A673 (cell line): Measurements from ENCODE around the gene ZEB1. TPM values are rescaled to one million over a fixed set of nuclear protein-coding genes. Genes with fewer than 3 reads are reported as not detected.
"Not testable (repeated sequence)": the region's sequence is repeated elsewhere in the genome, so short reads cannot be mapped to it uniquely, and the experiment has no call there.

Experiments used
- BruUV-seq: library from RNA; stranded (reverse); fragments of 400-500 nt; replicated peaks from 2 replicates; lab custom pipeline; 2021; lab: Mats Ljungman, UMichigan
- CTCF ChIA-PET: fragments of 300-600 bp; sonication (Branson Sonifier 250); formaldehyde crosslinking; loops from one replicate; lab custom pipeline; 2022; ENCODE audit warnings: antibody characterized with exemption; lab: Charles Lee
- POLR2A ChIA-PET: fragments of 300-600 bp; sonication (Branson Sonifier 250); formaldehyde crosslinking; loops from one replicate; lab custom pipeline; 2022; ENCODE audit warnings: antibody characterized with exemption; ENCODE audit not compliant: low non-redundant PET; lab: Charles Lee
- DNase-seq: peaks from one replicate; pipeline ENCODE4 v3.0.0-alpha.2; 2015; ENCODE audit warnings: low spot score
- H3K27ac ChIP-seq: fragments of 200-600 bp; sonication (generic); 2 replicates; pipeline ENCODE4 v1.5.1; 2016; ENCODE audit warnings: mixed run types, low read depth, mild to moderate bottlenecking, mixed read lengths, antibody characterized with exemption, low read length; ENCODE audit not compliant: poor library complexity, severe bottlenecking
- H3K27me3 ChIP-seq: fragments of 200-600 bp; sonication (generic); replicated peaks from 2 replicates; pipeline ENCODE4 v1.6.1; 2017; ENCODE audit warnings: mixed run types, low read depth, mild to moderate bottlenecking, mixed read lengths, antibody characterized with exemption, low read length; ENCODE audit not compliant: insufficient read depth, poor library complexity
- H3K36me3 ChIP-seq: fragments of 200-600 bp; sonication (generic); 2 replicates; pipeline ENCODE4 v1.6.1; 2016; ENCODE audit warnings: mixed run types, mild to moderate bottlenecking, mixed read lengths, antibody characterized with exemption, low read length; ENCODE audit not compliant: insufficient read depth, poor library complexity, severe bottlenecking
- H3K4me1 ChIP-seq: fragments of 200-600 bp; sonication (generic); 2 replicates; pipeline ENCODE4 v1.6.1; 2017; ENCODE audit warnings: mixed run types, mild to moderate bottlenecking, mixed read lengths, antibody characterized with exemption, low read length; ENCODE audit not compliant: insufficient read depth, poor library complexity, severe bottlenecking
- H3K4me3 ChIP-seq: fragments of 200-600 bp; sonication (generic); 2 replicates; pipeline ENCODE4 v1.5.1; 2016; ENCODE audit warnings: low read depth, mixed run types, mild to moderate bottlenecking, mixed read lengths, low read length; ENCODE audit not compliant: poor library complexity, severe bottlenecking
- H3K9me3 ChIP-seq: fragments of 200-600 bp; sonication (generic); 2 replicates; pipeline ENCODE4 v1.6.1; 2016; ENCODE audit warnings: mixed run types, low read depth, mild to moderate bottlenecking, mixed read lengths, antibody characterized with exemption, low read length; ENCODE audit not compliant: poor library complexity, severe bottlenecking
- CTCF ChIP-seq: fragments of 300-800, 200-600 bp; sonication (generic); conservative IDR thresholded peaks from 2 replicates; pipeline ENCODE4 v1.5.1; 2017; ENCODE audit warnings: low read depth, mild to moderate bottlenecking, antibody characterized with exemption, low read length, moderate library complexity, mixed read lengths
- EZH2 ChIP-seq: fragments of 200-600 bp; sonication (generic); IDR thresholded peaks from 2 replicates; pipeline ENCODE4 v1.6.1; 2017; ENCODE audit warnings: borderline replicate concordance, low read depth, mild to moderate bottlenecking, mixed read lengths, antibody characterized with exemption, low read length; ENCODE audit not compliant: poor library complexity, severe bottlenecking
- intact Hi-C: fragments of 100-400 bp; cut with micrococcal nuclease; formaldehyde crosslinking; loops from one replicate; pipeline ENCODE4 v1.10.0; 2022; ENCODE audit not compliant: unreplicated experiment
- total RNA-seq: library from RNA; stranded (reverse); gene quantifications from 2 replicates; pipeline ENCODE4 v1.2.3, GENCODE V29; 2021

ZEB1 gene
- total RNA-seq, 1 experiment from 2014 or later: 8.3 TPM

GRCh38 chr10:31404640-31405039 is 85.6 kb downstream of the ZEB1 start:
- no peaks in the 10 kb centered on the region for H3K4me1 ChIP-seq
- no peak for DNase-seq
- no peak for TF ChIP-seq EZH2
- no peak for TF ChIP-seq CTCF
- ChIA-PET CTCF (no interaction called here), POLR2A (no interaction called here)
- no peaks in the 10 kb centered on the region for H3K36me3 ChIP-seq
- intact Hi-C loops: no loop called here
- no peak overlapping the region for H3K27ac ChIP-seq
- H3K9me3 ChIP-seq: no peaks in the 10 kb centered on the region
- no peak overlapping the region for H3K4me3 ChIP-seq
- BruUV-seq: no TSS peak
- H3K27me3 ChIP-seq: no peaks in the 10 kb centered on the region

- H3K27ac ChIP-seq, intact Hi-C loops, H3K4me3 ChIP-seq, H3K9me3 ChIP-seq, H3K36me3 ChIP-seq, POLR2A ChIA-PET, H3K4me1 ChIP-seq, BruUV-seq, DNase-seq, CTCF ChIA-PET, H3K27me3 ChIP-seq: not testable (repeated sequence)
These were observed 86.8 kb downstream of the ZEB1 start for GRCh38 chr10:31405829-31406228.

- H3K9me3 ChIP-seq, H3K27ac ChIP-seq, BruUV-seq, intact Hi-C loops, H3K27me3 ChIP-seq, DNase-seq, POLR2A ChIA-PET, H3K4me3 ChIP-seq, H3K36me3 ChIP-seq, H3K4me1 ChIP-seq, CTCF ChIA-PET: not testable (repeated sequence)
These were observed 93.4 kb downstream of the ZEB1 start for GRCh38 chr10:31412397-31412796.

- intact Hi-C loops: no loop called here
- no peak for TF ChIP-seq EZH2
- no peak for TF ChIP-seq CTCF
- BruUV-seq: no TSS peak
- H3K27ac ChIP-seq: no peak overlapping the region
- DNase-seq: no peak
- POLR2A ChIA-PET: no interaction called here
- CTCF ChIA-PET: no interaction called here
- no peak overlapping the region for H3K4me3 ChIP-seq
- H3K4me1 ChIP-seq: no peaks in the 10 kb centered on the region
- H3K27me3 ChIP-seq: no peaks in the 10 kb centered on the region
- H3K9me3 ChIP-seq: no peaks in the 10 kb centered on the region
- H3K36me3 ChIP-seq: no peaks in the 10 kb centered on the region
These were observed 94.3 kb downstream of the ZEB1 start for GRCh38 chr10:31413325-31413724.
